Measurements from ENCODE around the gene CCDC40.

GRCh38 chr17:80108036-80108971 is 71.9 kb downstream of the CCDC40 start:
- TF ChIP-seq CTCF (IDR thresholded peaks at IDR 0.05), result no peak
- TF ChIP-seq POLR2A (IDR thresholded peaks at IDR 0.05), result no peak
